Stromal cell of bone marrow (primary cell): ENCODE data around the gene FBXW10.
"Not testable (repeated sequence)": the region's sequence is repeated elsewhere in the genome, so short reads cannot be mapped to it uniquely, and the experiment has no call there.

Source experiments
- DNase-seq: peaks from one replicate; pipeline ENCODE4 v3.0.0-alpha.2; 2012; ENCODE audit warnings: low read depth

FBXW10 gene

GRCh38 chr17:18743699-18744421, at the start of gene FBXW10:
Gene FBXW10 (plus strand): TSS chr17:18744054. CDS start chr17:18744245, 191 bp downstream.
- not testable (repeated sequence) for DNase-seq

- DNase-seq: not testable (repeated sequence)
Measured at GRCh38 chr17:18695143-18695542, 48.7 kb upstream of the FBXW10 start.

GRCh38 chr17:18698473-18699103, 45.3 kb upstream of the FBXW10 start:
- DNase-seq: not testable (repeated sequence)

GRCh38 chr17:18705955-18706354, 37.9 kb upstream of the FBXW10 start:
- not testable (repeated sequence) for DNase-seq

GRCh38 chr17:18708215-18708614, 35.6 kb upstream of the FBXW10 start:
- not testable (repeated sequence) for DNase-seq

- DNase-seq: peak; percentile 32
Measured at GRCh38 chr17:18712354-18712999, 31.4 kb upstream of the FBXW10 start.

GRCh38 chr17:18718643-18719427, 25.0 kb upstream of the FBXW10 start:
- not testable (repeated sequence) for DNase-seq

- not testable (repeated sequence) for DNase-seq
Measured at GRCh38 chr17:18719428-18720110, 24.3 kb upstream of the FBXW10 start.

GRCh38 chr17:18721775-18722547, 21.9 kb upstream of the FBXW10 start:
- DNase-seq: not testable (repeated sequence)

- not testable (repeated sequence) for DNase-seq
Measured at GRCh38 chr17:18722612-18723011, 21.2 kb upstream of the FBXW10 start.

GRCh38 chr17:18723509-18723908, 20.3 kb upstream of the FBXW10 start:
- DNase-seq: not testable (repeated sequence)

GRCh38 chr17:18732438-18732837, 11.4 kb upstream of the FBXW10 start:
- DNase-seq: not testable (repeated sequence)

- DNase-seq: not testable (repeated sequence)
Measured at GRCh38 chr17:18733350-18733749, 10.5 kb upstream of the FBXW10 start.

GRCh38 chr17:18739616-18740391, 4.0 kb upstream of the FBXW10 start:
- DNase-seq: peak; percentile 16

GRCh38 chr17:18741228-18741627, 2.6 kb upstream of the FBXW10 start:
- DNase-seq: not testable (repeated sequence)

- not testable (repeated sequence) for DNase-seq
Measured at GRCh38 chr17:18744726-18745125, 872 bp downstream of the FBXW10 start.

- DNase-seq: not testable (repeated sequence)
Measured at GRCh38 chr17:18746551-18746950, 2.7 kb downstream of the FBXW10 start.

- not testable (repeated sequence) for DNase-seq
Measured at GRCh38 chr17:18747501-18747900, 3.6 kb downstream of the FBXW10 start.

GRCh38 chr17:18750242-18750641, 6.4 kb downstream of the FBXW10 start:
- not testable (repeated sequence) for DNase-seq
